Right cardiac atrium (tissue), 5 donors: ENCODE data around the gene PRM1. TPM values are rescaled to one million over a fixed set of nuclear protein-coding genes. Genes with fewer than 3 reads are reported as not detected.

Experiments
- ATAC-seq, 2 donors: fragments of 200-7000 bp; cut with Tn5 transposase; one replicate each; pipeline versions ENCODE4 v1.8.0 to v1.9.1; 2020; ENCODE audit warnings: moderate library complexity in 2 of 2, mild to moderate bottlenecking in 1 of 2
- DNase-seq, 3 donors: peaks; one replicate each; pipeline ENCODE4 v3.0.0-alpha.2; 2020
- H3K27ac ChIP-seq: one replicate; pipeline ENCODE4 v1.5.1; 2013; ENCODE audit warnings: mild to moderate bottlenecking, low read length, control low read depth, moderate library complexity
- H3K27me3 ChIP-seq: one replicate; pipeline ENCODE4 v1.6.1; 2013; ENCODE audit not compliant: control insufficient read depth, insufficient read depth
- H3K4me1 ChIP-seq: one replicate; pipeline ENCODE4 v1.6.1; 2013; ENCODE audit warnings: low read length; ENCODE audit not compliant: control insufficient read depth, insufficient read depth
- H3K4me3 ChIP-seq: one replicate; pipeline ENCODE4 v1.5.1; 2013; ENCODE audit warnings: low read length, control low read depth
- H3K9me3 ChIP-seq: one replicate; pipeline ENCODE4 v1.6.1; 2013; ENCODE audit warnings: low read length; ENCODE audit not compliant: control insufficient read depth
- whole genome bisulfite sequencing: extraction: QIAGEN DNeasy Blood & Tissue Kit; methylation state at CpG from one replicate; pipeline ENCODE4 v1.1.7; 2013; 5-methylcytosine and 5-hydroxymethylcytosine counted together
- intact Hi-C, 4 donors: fragments of 100-400 bp; cut with DNase I; formaldehyde crosslinking; loops; one replicate each; pipeline versions ENCODE4 v1.11.0 to v1.14.0; 2022 to 2023
- microRNA-seq, 2 donors: library from miRNA; unstranded; fragments of <30 nt; microRNA quantifications; one replicate each; pipeline ENCODE4 v1.2.0, GENCODE V29; 2020 to 2021
- polyA plus RNA-seq: library from polyadenylated mRNA; stranded (reverse); fragments of 200-250 nt; gene quantifications from one replicate; pipeline ENCODE4 v1.2.3, GENCODE V29; 2013
- total RNA-seq, 4 donors: library from RNA; stranded (reverse); fragmentation: NEBNext Ultra II Directional; extraction: Animal tissue kit (Norgen Biotek cat#: 25700); gene quantifications; one replicate each; pipeline ENCODE4 v1.2.1, GENCODE V29; 2021
- donor health status: healthy with polysubstance abuse.
- donor health status: DM: no; HTN: yes; CAD: no.
- donor health status: DM: no; HTN: no; CAD: no.
- donor health status: DM: no; HTN: yes; CAD: no; lungs with severe emphysema.
- donor health status: DM: yes; HTN: yes; CAD: no.

PRM1 gene
- total and polyA plus RNA-seq, 5 donors: not detected

GRCh38 chr16:11235703-11235991, 45.5 kb downstream of the PRM1 start:
- Histone ChIP-seq H3K4me1 (no peaks in the 10 kb centered on the region), H3K27ac (no peak overlapping the region), H3K27me3 (no peaks in the 10 kb centered on the region), H3K9me3 (no peaks in the 10 kb centered on the region), H3K4me3 (no peak overlapping the region)
- intact Hi-C loops: no loop called here
- DNase-seq: no peak
- WGBS: 70% methylated on average over 5 of the region's 5 CpGs
- ATAC-seq: no peak

- intact Hi-C loops: no loop called here
- no peaks in the 10 kb centered on the region for H3K4me1 ChIP-seq
- no peak overlapping the region for H3K4me3 ChIP-seq
- H3K27me3 ChIP-seq: no peaks in the 10 kb centered on the region
- ATAC-seq (peak in 1 of 2 donors; percentile 29), DNase-seq (no peak)
- no peaks in the 10 kb centered on the region for H3K9me3 ChIP-seq
- H3K27ac ChIP-seq: peak overlapping the region; percentile 14
- WGBS: 85% methylated on average over 13 of the region's 13 CpGs
Measured at GRCh38 chr16:11234884-11235702, 46.0 kb downstream of the PRM1 start.

DNA sequence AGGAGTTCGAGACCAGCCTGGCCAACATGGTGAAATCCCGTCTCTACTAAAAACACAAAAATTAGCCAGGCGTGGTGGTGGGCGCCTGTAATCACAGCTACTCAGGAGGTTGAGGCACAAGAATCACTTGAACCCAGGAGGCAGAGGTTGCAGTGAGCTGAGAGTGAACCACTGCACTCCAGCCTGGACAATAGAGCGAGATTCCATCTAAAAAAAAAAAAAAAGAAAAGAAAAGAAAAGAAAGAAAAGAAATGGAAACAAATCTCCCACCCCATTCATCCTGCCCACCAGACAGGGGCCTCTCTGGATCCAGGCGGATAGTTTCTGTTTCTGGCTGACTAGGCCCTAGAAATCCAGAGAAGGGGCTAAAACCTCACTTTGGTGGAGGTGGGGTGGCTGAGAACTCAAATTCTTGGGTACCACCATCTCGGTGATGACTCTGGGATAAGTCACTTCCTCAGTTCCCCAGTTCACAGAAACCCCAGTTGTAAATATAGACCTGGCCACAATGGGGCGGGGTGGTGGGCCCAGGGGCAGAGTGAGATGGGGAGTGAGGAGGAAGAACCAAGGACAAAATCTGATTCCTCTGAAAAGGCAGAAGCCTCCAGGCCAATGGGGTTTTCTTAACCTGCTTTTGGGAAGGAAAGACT, 47.3 kb downstream of the PRM1 start:
- H3K27me3 ChIP-seq: no peaks in the 10 kb centered on the region
- intact Hi-C loops: no loop called here
- no peak for DNase-seq
- H3K4me1 ChIP-seq: no peaks in the 10 kb centered on the region
- H3K9me3 ChIP-seq: no peaks in the 10 kb centered on the region
- 91% methylated on average over 8 of the region's 8 CpGs for WGBS
- no peak overlapping the region for H3K4me3 ChIP-seq
- no peak overlapping the region for H3K27ac ChIP-seq
- no peak for ATAC-seq

DNA sequence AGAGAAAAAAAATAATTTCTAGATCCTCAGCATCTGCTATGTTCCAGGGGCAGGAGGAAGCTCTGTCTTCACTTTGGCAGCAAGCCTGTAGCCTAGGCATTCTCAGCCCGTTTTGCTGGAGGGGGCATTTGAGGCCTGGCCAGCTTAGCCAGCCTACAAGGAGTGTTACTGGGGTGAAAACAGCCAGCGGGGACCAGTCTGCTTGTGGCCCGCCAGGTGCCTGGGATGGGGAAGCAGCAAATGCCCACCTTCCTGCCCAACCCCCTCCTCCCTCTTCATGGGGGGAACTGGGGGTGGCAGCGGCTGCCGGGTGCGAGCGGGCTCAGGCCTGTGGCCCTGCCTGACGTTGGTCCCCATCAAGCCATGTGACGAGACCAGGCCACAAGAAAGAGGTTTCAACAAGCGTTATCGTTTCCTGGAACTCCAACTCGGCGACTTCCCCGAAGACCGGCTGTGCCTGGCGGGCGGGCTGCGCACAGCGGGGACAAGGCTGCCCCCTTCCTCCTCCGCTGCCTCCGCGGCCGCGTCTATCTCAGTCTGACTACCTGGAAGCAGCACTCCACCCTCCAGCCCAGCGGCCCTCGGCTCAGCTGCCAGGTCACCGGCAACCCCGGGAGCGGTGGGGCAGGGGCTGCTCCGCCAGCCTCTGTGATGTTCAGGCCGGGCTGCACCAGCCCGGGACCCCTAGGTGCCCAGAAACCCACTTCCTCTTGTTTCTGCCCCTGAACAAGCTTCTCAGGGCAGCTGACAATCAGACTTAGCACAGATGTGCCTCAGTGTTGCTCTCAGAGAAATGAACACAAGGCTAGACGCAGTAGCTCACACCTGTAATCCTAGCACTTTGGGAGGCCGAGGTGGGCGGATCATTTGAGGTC, 48.0 kb downstream of the PRM1 start:
- ATAC-seq (peak; percentile 25 to 56), DNase-seq (peak; percentile 47 to 77 (median 76))
- H3K27ac ChIP-seq: no peak overlapping the region
- no peaks in the 10 kb centered on the region for H3K27me3 ChIP-seq
- H3K4me1 ChIP-seq: no peaks in the 10 kb centered on the region
- 30% methylated on average over 35 of the region's 35 CpGs for WGBS
- intact Hi-C loops: no loop called here
- H3K4me3 ChIP-seq: no peak overlapping the region
- no peaks in the 10 kb centered on the region for H3K9me3 ChIP-seq

DNA sequence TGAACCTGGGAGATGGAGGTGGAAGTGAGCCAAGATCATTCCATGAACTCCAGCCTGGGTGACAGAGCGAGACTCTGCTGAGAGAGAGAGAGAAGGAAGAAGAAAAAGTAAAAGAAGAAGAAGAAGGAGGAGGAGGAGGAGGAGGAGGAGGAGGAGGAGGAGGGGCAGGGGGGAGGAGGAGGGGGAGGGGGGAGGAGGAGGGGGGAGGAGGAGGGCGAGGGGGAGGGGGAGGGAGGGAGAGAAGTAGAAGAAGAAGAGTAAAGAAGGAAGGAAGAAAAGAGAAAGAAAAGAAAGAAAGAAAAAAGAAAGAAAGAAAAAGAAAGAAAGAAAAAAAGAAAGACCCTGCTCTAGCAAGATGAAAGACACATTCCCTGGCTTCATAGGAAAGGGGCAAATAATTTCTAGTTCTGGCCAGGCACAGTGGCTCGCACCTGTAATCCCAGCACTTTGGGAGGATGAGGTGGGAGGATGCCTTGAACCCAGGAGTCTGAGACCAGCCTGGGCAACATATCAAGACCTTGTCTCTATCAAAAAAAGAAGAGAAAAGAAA, 48.8 kb downstream of the PRM1 start:
- ATAC-seq (no peak), DNase-seq (no peak)
- H3K4me1 ChIP-seq: no peaks in the 10 kb centered on the region
- no peaks in the 10 kb centered on the region for H3K27me3 ChIP-seq
- H3K9me3 ChIP-seq: no peaks in the 10 kb centered on the region
- WGBS: 92% methylated on average over 2 of the region's 3 CpGs
- no peak overlapping the region for H3K4me3 ChIP-seq
- no peak overlapping the region for H3K27ac ChIP-seq
- intact Hi-C loops: no loop called here

GRCh38 chr16:11231367-11231970, 49.7 kb downstream of the PRM1 start:
- ATAC-seq (no peak), DNase-seq (no peak)
- no peak overlapping the region for H3K27ac ChIP-seq
- H3K27me3 ChIP-seq: no peaks in the 10 kb centered on the region
- no peaks in the 10 kb centered on the region for H3K4me1 ChIP-seq
- no peaks in the 10 kb centered on the region for H3K9me3 ChIP-seq
- 61% methylated on average over 10 of the region's 10 CpGs for WGBS
- H3K4me3 ChIP-seq: no peak overlapping the region
- intact Hi-C loops: no loop called here

Small RNAs within 50 kb of the gene (microRNA-seq; reads per million reads assigned to microRNA genes)
- gene MIR548H2: 0 reads per million in 2 donors

Other genes starting within 250 kb of the PRM1 start
- 1 to 10 TPM in 3 of 4 donors, under 1 TPM in 1; 0.96 to 5.5 (median 2.2) TPM for gene SOCS1, start 25.1 kb downstream of the PRM1 start, total RNA-seq
- gene SOCS1, start 25.1 kb downstream of the PRM1 start, polyA plus RNA-seq: 2.1 TPM
- gene TNP2, start 12.0 kb downstream of the PRM1 start, total RNA-seq: not detected
- gene TNP2, start 12.0 kb downstream of the PRM1 start, polyA plus RNA-seq: not detected
- not detected for gene PRM3, start 7.7 kb downstream of the PRM1 start, total RNA-seq
- not detected for gene PRM3, start 7.7 kb downstream of the PRM1 start, polyA plus RNA-seq
- gene PRM2, start 4.8 kb downstream of the PRM1 start, total RNA-seq: not detected
- gene PRM2, start 4.8 kb downstream of the PRM1 start, polyA plus RNA-seq: not detected
- under 1 TPM in 3 of 4 donors, not detected in 1; 0.40 to 0.97 (median 0.67) TPM for gene RMI2, start 64.1 kb upstream of the PRM1 start, total RNA-seq
- 0.20 TPM for gene RMI2, start 64.1 kb upstream of the PRM1 start, polyA plus RNA-seq